Endodermal cell (in vitro differentiated cells): ENCODE data around the gene GPX8. TPM values are rescaled to one million over a fixed set of nuclear protein-coding genes. Genes with fewer than 3 reads are reported as not detected.
A peak's percentile ranks its signal among the peaks of the same experiment; 100 is the strongest.

ENCODE experiments used
- DNase-seq: peaks from one replicate; pipeline ENCODE4 v3.0.0-alpha.2; 2017
- H3K27ac ChIP-seq: 2 replicates; pipeline ENCODE4 v1.5.1; 2013; ENCODE audit warnings: mild to moderate bottlenecking, low read depth, low read length, moderate library complexity
- H3K27me3 ChIP-seq: 2 replicates; pipeline ENCODE4 v1.6.1; 2013; ENCODE audit warnings: mild to moderate bottlenecking, low read length, moderate library complexity; ENCODE audit not compliant: insufficient read depth, control insufficient read depth, poor library complexity, severe bottlenecking
- H3K36me3 ChIP-seq: 2 replicates; pipeline ENCODE4 v1.7.0; 2013; ENCODE audit warnings: mild to moderate bottlenecking, low read length, moderate library complexity; ENCODE audit not compliant: control insufficient read depth, insufficient read depth
- H3K4me1 ChIP-seq: one replicate; pipeline ENCODE4 v1.7.0; 2013; ENCODE audit warnings: low read length; ENCODE audit not compliant: control insufficient read depth, insufficient read depth
- H3K4me3 ChIP-seq: 2 replicates; pipeline ENCODE4 v1.5.1; 2013; ENCODE audit warnings: mild to moderate bottlenecking, low read length, moderate library complexity
- H3K9ac ChIP-seq: 2 replicates; pipeline ENCODE4 v1.6.1; 2013; ENCODE audit warnings: mild to moderate bottlenecking, low read length, moderate library complexity; ENCODE audit not compliant: poor library complexity, severe bottlenecking; ENCODE audit errors: extremely low read depth
- H3K9me3 ChIP-seq: 2 replicates; pipeline ENCODE4 v1.6.1; 2013; ENCODE audit warnings: mild to moderate bottlenecking, low read length, moderate library complexity; ENCODE audit not compliant: control insufficient read depth
- H3K27ac Mint-ChIP-seq: 2 replicates; pipeline ENCODE4 v1.8.0; 2020; ENCODE audit warnings: mixed read lengths
- H3K27me3 Mint-ChIP-seq: 2 replicates; pipeline ENCODE4 v1.8.0; 2021; ENCODE audit warnings: mild to moderate bottlenecking, mixed read lengths; ENCODE audit not compliant: insufficient read depth
- H3K36me3 Mint-ChIP-seq: 2 replicates; pipeline ENCODE4 v1.8.0; 2020; ENCODE audit warnings: low read depth, mixed read lengths
- H3K4me1 Mint-ChIP-seq: 2 replicates; pipeline ENCODE4 v1.8.0; 2020; ENCODE audit warnings: mixed read lengths
- H3K4me3 Mint-ChIP-seq: 2 replicates; pipeline ENCODE4 v1.8.0; 2020; ENCODE audit warnings: mild to moderate bottlenecking, moderate library complexity, mixed read lengths
- H3K9me3 Mint-ChIP-seq: 2 replicates; pipeline ENCODE4 v1.8.0; 2020; ENCODE audit warnings: mild to moderate bottlenecking, mixed read lengths
- WGBS, 2 experiments: methylation state at CpG; one replicate each; pipeline versions ENCODE4 v1.1.5 to v1.1.7; 2013; ENCODE audit warnings: missing lambda C conversion rate in 2 of 2, mixed read lengths in 1 of 2; ENCODE audit not compliant: insufficient coverage in 1 of 2, insufficient read length in 1 of 2; 5-methylcytosine and 5-hydroxymethylcytosine counted together
- total RNA-seq, 2 donors: library from RNA; stranded (reverse); fragmentation: NEBNext Ultra II Directional in 1 of 2; extraction: Animal tissue kit (Norgen Biotek cat#: 25700) in 1 of 2; gene quantifications; 2 replicates in 1 of 2; 3 replicates in 1 of 2; pipeline ENCODE4 v1.2.1, GENCODE V29; 2021
- TF ChIP-seq, protein P1 (sequence below): fragments of 200-600 bp; sonication (generic); conservative IDR thresholded peaks from 2 replicates; pipeline ENCODE4 v1.5.0; 2021; ENCODE audit warnings: antibody characterized with exemption, mild to moderate bottlenecking

GPX8 gene
- total RNA-seq, 2 donors from 2014 or later = 47.9 to 68.9 TPM

- H3K27ac ChIP-seq = no peak overlapping the region
- TF ChIP-seq, protein P1, sequence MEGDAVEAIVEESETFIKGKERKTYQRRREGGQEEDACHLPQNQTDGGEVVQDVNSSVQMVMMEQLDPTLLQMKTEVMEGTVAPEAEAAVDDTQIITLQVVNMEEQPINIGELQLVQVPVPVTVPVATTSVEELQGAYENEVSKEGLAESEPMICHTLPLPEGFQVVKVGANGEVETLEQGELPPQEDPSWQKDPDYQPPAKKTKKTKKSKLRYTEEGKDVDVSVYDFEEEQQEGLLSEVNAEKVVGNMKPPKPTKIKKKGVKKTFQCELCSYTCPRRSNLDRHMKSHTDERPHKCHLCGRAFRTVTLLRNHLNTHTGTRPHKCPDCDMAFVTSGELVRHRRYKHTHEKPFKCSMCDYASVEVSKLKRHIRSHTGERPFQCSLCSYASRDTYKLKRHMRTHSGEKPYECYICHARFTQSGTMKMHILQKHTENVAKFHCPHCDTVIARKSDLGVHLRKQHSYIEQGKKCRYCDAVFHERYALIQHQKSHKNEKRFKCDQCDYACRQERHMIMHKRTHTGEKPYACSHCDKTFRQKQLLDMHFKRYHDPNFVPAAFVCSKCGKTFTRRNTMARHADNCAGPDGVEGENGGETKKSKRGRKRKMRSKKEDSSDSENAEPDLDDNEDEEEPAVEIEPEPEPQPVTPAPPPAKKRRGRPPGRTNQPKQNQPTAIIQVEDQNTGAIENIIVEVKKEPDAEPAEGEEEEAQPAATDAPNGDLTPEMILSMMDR = no peak
- Mint-ChIP-seq H3K36me3 (no peaks in the 10 kb centered on the region), H3K27me3 (peaks cover 88% of the 10 kb centered on the region), H3K4me1 (peaks cover 13% of the 10 kb centered on the region), H3K9me3 (no peaks in the 10 kb centered on the region), H3K4me3 (no peak overlapping the region), H3K27ac (no peak overlapping the region)
- H3K36me3 ChIP-seq = no peaks in the 10 kb centered on the region
- no peak overlapping the region for H3K9ac ChIP-seq
- H3K27me3 ChIP-seq = peaks cover 89% of the 10 kb centered on the region
- 65% methylated on average over 1 of the region's 1 CpG; no CpG with 5 or more reads in 1 of the 2 experiments for WGBS, 2 experiments
- peaks cover 5% of the 10 kb centered on the region for H3K9me3 ChIP-seq
- no peak for DNase-seq
- no peak overlapping the region for H3K4me3 ChIP-seq
- H3K4me1 ChIP-seq = peaks cover 4% of the 10 kb centered on the region
Measured at GRCh38 chr5:55180016-55180415, 20.0 kb downstream of the GPX8 start.

DNA sequence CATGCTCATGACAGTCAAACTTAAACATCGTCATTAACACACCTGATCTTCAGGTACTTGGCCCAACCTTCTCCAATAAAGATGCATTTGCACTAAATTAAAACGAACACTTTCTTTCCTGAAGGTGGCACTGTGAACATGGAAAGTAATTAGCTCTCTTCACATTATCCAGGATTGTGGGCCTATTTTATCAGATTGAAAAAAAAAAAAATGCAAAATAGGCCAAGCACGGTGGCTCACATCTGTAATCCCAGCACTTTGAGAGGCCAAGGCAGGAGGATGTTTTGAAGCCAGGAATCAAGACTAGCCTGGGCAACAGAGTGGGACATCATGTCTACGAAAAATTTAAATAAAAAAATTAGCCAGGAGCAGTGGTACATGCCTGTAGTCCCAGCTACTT is 27.4 kb downstream of the GPX8 start:
- Histone ChIP-seq H3K27ac (no peak overlapping the region), H3K9me3 (peaks cover 5% of the 10 kb centered on the region), H3K4me1 (no peaks in the 10 kb centered on the region), H3K27me3 (peaks cover 55% of the 10 kb centered on the region), H3K36me3 (no peaks in the 10 kb centered on the region), H3K9ac (no peak overlapping the region), H3K4me3 (no peak overlapping the region)
- Mint-ChIP-seq H3K36me3 (no peaks in the 10 kb centered on the region), H3K27me3 (peaks cover 50% of the 10 kb centered on the region), H3K9me3 (no peaks in the 10 kb centered on the region), H3K27ac (no peak overlapping the region), H3K4me1 (peaks cover 7% of the 10 kb centered on the region), H3K4me3 (no peak overlapping the region)
- TF ChIP-seq, protein P1 = peak; percentile 64
- WGBS, 2 experiments = 46 to 58% methylated on average over 2 to 4 of the region's 4 CpGs
- no peak for DNase-seq

- H3K27ac Mint-ChIP-seq = no peak overlapping the region
- no peaks in the 10 kb centered on the region for H3K36me3 Mint-ChIP-seq
- no peak overlapping the region for H3K4me3 Mint-ChIP-seq
- H3K9me3 Mint-ChIP-seq = no peaks in the 10 kb centered on the region
- peaks cover 7% of the 10 kb centered on the region for H3K4me1 Mint-ChIP-seq
- DNase-seq = no peak
- TF ChIP-seq, protein P1 = no peak
- peaks cover 53% of the 10 kb centered on the region for H3K27me3 ChIP-seq
- no peaks in the 10 kb centered on the region for H3K9me3 ChIP-seq
- no peaks in the 10 kb centered on the region for H3K4me1 ChIP-seq
- H3K27me3 Mint-ChIP-seq = peaks cover 54% of the 10 kb centered on the region
- H3K27ac ChIP-seq = no peak overlapping the region
- 84 to 90% methylated on average over 4 to 6 of the region's 6 CpGs for WGBS, 2 experiments
- H3K36me3 ChIP-seq = no peaks in the 10 kb centered on the region
- no peak overlapping the region for H3K4me3 ChIP-seq
- H3K9ac ChIP-seq = no peak overlapping the region
Measured at GRCh38 chr5:55188656-55189540, 28.9 kb downstream of the GPX8 start.
